Measurements from ENCODE around the gene DNAJC30. TPM values are rescaled to one million over a fixed set of nuclear protein-coding genes. Genes with fewer than 3 reads are reported as not detected.

The DNAJC30 gene
- total RNA-seq, 4 donors from 2014 or later: 2.6 to 7.3 (median 3.4) TPM

DNA sequence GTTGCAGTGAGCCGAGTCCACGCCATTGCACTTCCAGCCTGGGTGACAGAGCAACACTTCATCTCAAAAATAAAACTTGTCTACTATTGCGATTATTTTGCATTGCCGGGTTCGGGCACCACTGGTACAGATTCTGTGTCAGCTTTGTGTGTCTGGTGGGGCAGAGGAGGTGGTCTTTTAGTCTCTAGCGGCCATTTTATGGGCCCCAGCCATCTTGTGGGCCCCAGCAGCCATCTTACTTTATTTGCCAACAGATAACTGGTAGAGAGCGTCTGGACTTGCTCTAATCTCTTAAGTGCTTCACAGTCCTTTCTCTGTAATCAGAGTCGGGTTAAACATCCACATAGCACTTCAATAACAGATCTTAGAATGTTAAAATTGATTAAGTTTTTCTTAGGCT, 5.0 kb upstream of the DNAJC30 start:
- TF ChIP-seq, protein P1, sequence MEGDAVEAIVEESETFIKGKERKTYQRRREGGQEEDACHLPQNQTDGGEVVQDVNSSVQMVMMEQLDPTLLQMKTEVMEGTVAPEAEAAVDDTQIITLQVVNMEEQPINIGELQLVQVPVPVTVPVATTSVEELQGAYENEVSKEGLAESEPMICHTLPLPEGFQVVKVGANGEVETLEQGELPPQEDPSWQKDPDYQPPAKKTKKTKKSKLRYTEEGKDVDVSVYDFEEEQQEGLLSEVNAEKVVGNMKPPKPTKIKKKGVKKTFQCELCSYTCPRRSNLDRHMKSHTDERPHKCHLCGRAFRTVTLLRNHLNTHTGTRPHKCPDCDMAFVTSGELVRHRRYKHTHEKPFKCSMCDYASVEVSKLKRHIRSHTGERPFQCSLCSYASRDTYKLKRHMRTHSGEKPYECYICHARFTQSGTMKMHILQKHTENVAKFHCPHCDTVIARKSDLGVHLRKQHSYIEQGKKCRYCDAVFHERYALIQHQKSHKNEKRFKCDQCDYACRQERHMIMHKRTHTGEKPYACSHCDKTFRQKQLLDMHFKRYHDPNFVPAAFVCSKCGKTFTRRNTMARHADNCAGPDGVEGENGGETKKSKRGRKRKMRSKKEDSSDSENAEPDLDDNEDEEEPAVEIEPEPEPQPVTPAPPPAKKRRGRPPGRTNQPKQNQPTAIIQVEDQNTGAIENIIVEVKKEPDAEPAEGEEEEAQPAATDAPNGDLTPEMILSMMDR (IDR thresholded peaks at IDR 0.05; ENCODE audit: low read depth): no peak

GRCh38 chr7:73685311-73685710, 2.1 kb upstream of the DNAJC30 start:
- TF ChIP-seq, protein P1 (IDR thresholded peaks at IDR 0.05; ENCODE audit: low read depth): no peak

DNA sequence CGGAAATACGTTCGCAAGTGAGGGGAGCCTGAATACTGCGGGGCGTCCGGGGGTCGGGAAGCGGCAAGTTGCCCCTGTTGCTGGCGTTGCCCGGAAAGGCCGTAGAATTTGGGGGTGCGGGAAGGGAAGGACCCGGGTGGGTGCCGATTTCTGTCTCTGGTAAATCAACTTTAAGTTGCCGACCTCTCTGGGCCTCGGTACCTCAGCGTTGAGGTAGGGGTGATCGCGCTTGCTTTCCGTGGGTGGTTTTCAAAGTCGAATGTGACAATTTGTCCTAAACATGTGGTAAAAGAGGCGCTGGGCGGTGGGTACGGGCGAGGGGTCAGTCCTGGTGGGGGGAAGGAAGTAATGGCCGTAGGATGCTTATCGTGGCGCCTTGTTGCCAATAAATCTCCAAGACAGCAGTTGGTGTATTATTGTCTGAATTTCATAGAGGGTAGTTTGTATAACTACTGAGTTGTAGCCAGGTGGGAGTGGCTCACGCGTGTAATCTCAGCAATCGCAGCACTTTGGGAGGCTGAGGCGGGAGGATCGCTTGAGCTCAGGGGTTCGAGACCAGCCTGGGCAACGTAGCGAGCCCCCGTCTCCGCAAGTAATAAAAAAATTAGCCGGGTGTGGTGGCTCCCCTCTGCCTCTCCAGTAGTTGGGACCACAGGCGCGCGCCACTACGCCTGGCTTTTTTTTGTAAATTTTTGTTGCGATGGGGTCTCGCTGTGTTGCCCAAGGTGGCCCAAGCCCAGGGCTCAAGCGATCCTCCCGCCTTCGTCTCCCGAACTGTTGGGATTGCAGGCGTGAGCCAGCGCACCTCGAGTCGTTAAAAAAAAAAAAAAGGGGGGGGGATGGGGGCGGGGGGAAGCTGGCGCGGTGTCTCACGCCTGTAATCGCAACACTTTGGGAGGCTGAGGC, 788 bp upstream of the DNAJC30 start:
- TF ChIP-seq, protein P1 (IDR thresholded peaks at IDR 0.05; ENCODE audit: low read depth): no peak

- TF ChIP-seq, protein P1 (IDR thresholded peaks at IDR 0.05; ENCODE audit: low read depth): no peak
Observed at GRCh38 chr7:73682745-73683055, 553 bp downstream of the DNAJC30 start.

- TF ChIP-seq, protein P1 (IDR thresholded peaks at IDR 0.05; ENCODE audit: low read depth): no peak
Observed at GRCh38 chr7:73681031-73681430, 2.2 kb downstream of the DNAJC30 start.

GRCh38 chr7:73680501-73680900, 2.8 kb downstream of the DNAJC30 start:
- TF ChIP-seq, protein P1 (IDR thresholded peaks at IDR 0.05; ENCODE audit: low read depth): no peak

DNA sequence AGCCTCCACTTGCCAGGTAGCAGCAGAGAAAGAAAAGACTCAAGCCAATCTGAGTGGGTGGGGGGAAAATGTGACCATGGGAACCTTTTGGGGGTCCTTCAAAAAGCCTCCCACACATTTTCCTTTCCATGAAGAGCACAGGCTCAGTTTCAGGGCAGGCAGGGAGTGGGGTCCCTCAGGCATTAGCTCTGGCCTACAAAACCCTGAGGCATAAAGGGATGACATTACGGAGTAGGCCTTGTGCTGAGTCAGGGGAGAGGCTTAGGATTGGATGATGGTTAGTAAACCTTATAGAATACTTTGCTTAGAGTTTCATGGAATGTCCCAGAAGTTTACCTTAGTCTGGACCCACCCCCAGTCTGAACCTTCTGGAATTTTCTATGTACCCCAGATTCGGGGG, 3.5 kb downstream of the DNAJC30 start:
- TF ChIP-seq, protein P1 (IDR thresholded peaks at IDR 0.05; ENCODE audit: low read depth): no peak

Measured in subcutaneous adipose tissue (tissue), 4 donors.